KMS-11 (cell line): ENCODE data around the gene DBN1.

Experiments used
- H2AFZ ChIP-seq: fragments of 200-600 bp; sonication (generic); 2 replicates; pipeline ENCODE4 v1.6.1; 2016; ENCODE audit warnings: antibody characterized with exemption, mixed run types, low read depth
- H3K27ac ChIP-seq: fragments of 200-600 bp; sonication (generic); 2 replicates; pipeline ENCODE4 v1.6.1; 2016; ENCODE audit warnings: mild to moderate bottlenecking, mixed run types
- H3K27me3 ChIP-seq: fragments of 200-600 bp; sonication (generic); 2 replicates; pipeline ENCODE4 v1.6.1; 2017; ENCODE audit warnings: mild to moderate bottlenecking, low read depth, mixed run types, moderate library complexity; ENCODE audit not compliant: insufficient read depth
- H3K36me3 ChIP-seq: fragments of 200-600 bp; sonication (generic); 2 replicates; pipeline ENCODE4 v1.6.1; 2017; ENCODE audit warnings: mild to moderate bottlenecking, mixed run types; ENCODE audit not compliant: insufficient read depth
- H3K4me1 ChIP-seq: fragments of 200-600 bp; sonication (generic); 2 replicates; pipeline ENCODE4 v1.6.1; 2016; ENCODE audit warnings: mild to moderate bottlenecking, low read depth, mixed run types; ENCODE audit not compliant: poor library complexity, severe bottlenecking
- H3K4me2 ChIP-seq: fragments of 200-600 bp; sonication (generic); 2 replicates; pipeline ENCODE4 v1.7.0; 2016; ENCODE audit warnings: mild to moderate bottlenecking, mixed run types
- H3K4me3 ChIP-seq: fragments of 200-600 bp; sonication (generic); IDR thresholded peaks from 2 replicates; pipeline ENCODE4 v1.6.1; 2017; ENCODE audit warnings: low read depth, low read length, mixed read lengths; ENCODE audit not compliant: insufficient read depth
- H3K79me2 ChIP-seq: fragments of 200-600 bp; sonication (generic); 2 replicates; pipeline ENCODE4 v1.6.1; 2016; ENCODE audit warnings: low read depth, mixed run types; ENCODE audit not compliant: insufficient read depth
- H3K9ac ChIP-seq: fragments of 200-600 bp; sonication (generic); 2 replicates; pipeline ENCODE4 v1.6.1; 2016; ENCODE audit warnings: mild to moderate bottlenecking, mixed run types
- H4K20me1 ChIP-seq: fragments of 200-600 bp; sonication (generic); 2 replicates; pipeline ENCODE4 v1.6.1; 2016; ENCODE audit warnings: mild to moderate bottlenecking, mixed run types; ENCODE audit not compliant: insufficient read depth
- CTCF ChIP-seq: fragments of 200-600 bp; sonication (generic); conservative IDR thresholded peaks from 2 replicates; pipeline ENCODE4 v1.6.1; 2017; ENCODE audit warnings: low read depth, mild to moderate bottlenecking, antibody characterized with exemption, low read length, moderate library complexity, mixed read lengths

DBN1 gene

GRCh38 chr5:177466861-177467260, 6.6 kb downstream of the DBN1 start:
- Histone ChIP-seq H3K4me1 (peaks cover 5% of the 10 kb centered on the region), H3K27ac (no peak overlapping the region), H3K27me3 (no peaks in the 10 kb centered on the region), H3K4me3 (no peak overlapping the region), H3K9ac (no peak overlapping the region), H2AFZ (no peak overlapping the region), H3K36me3 (no peaks in the 10 kb centered on the region), H4K20me1 (no peaks in the 10 kb centered on the region), H3K79me2 (no peaks in the 10 kb centered on the region), H3K4me2 (no peak overlapping the region)
- TF ChIP-seq CTCF, result no peak

GRCh38 chr5:177465044-177465443, 8.4 kb downstream of the DBN1 start:
- Histone ChIP-seq H3K4me2 (no peak overlapping the region), H3K36me3 (no peaks in the 10 kb centered on the region), H4K20me1 (no peaks in the 10 kb centered on the region), H3K9ac (no peak overlapping the region), H3K4me3 (no peak overlapping the region), H3K79me2 (no peaks in the 10 kb centered on the region), H3K27ac (no peak overlapping the region), H3K4me1 (no peaks in the 10 kb centered on the region), H2AFZ (no peak overlapping the region), H3K27me3 (no peaks in the 10 kb centered on the region)
- TF ChIP-seq CTCF, result no peak

- Histone ChIP-seq H3K4me2 (no peak overlapping the region), H3K4me1 (peaks cover 1% of the 10 kb centered on the region), H3K4me3 (no peak overlapping the region), H3K27ac (no peak overlapping the region), H3K9ac (no peak overlapping the region), H4K20me1 (no peaks in the 10 kb centered on the region), H3K79me2 (no peaks in the 10 kb centered on the region), H2AFZ (no peak overlapping the region), H3K36me3 (no peaks in the 10 kb centered on the region), H3K27me3 (no peaks in the 10 kb centered on the region)
- TF ChIP-seq CTCF, result no peak
Measured at GRCh38 chr5:177462021-177462670, 11.3 kb downstream of the DBN1 start.

GRCh38 chr5:177459819-177460628, 13.4 kb downstream of the DBN1 start:
- Histone ChIP-seq H3K4me1 (peaks cover 7% of the 10 kb centered on the region), H3K4me2 (no peak overlapping the region), H2AFZ (no peak overlapping the region), H4K20me1 (no peaks in the 10 kb centered on the region), H3K4me3 (no peak overlapping the region), H3K9ac (no peak overlapping the region), H3K79me2 (no peaks in the 10 kb centered on the region), H3K36me3 (no peaks in the 10 kb centered on the region), H3K27me3 (no peaks in the 10 kb centered on the region), H3K27ac (no peak overlapping the region)
- no peak for TF ChIP-seq CTCF
